ENCODE measurements around the gene CNTRL. TPM values are rescaled to one million over a fixed set of nuclear protein-coding genes. Genes with fewer than 3 reads are reported as not detected.

The CNTRL gene
- polyA plus RNA-seq, 1 experiment: 3.6 TPM

GRCh38 chr9:121153642-121154041 lies 78.9 kb downstream of the CNTRL start:
- Histone ChIP-seq H3K36me3 (ENCODE audit: control insufficient read depth, insufficient read depth, low read length) (peaks cover 3% of the 10 kb centered on the region), H3K27me3 (ENCODE audit: control insufficient read depth, insufficient read depth, low read length) (no peaks in the 10 kb centered on the region), H3K4me3 (ENCODE audit: low read depth, low read length) (no peak overlapping the region)
- ChIA-PET CTCF (no interaction called here), POLR2A (no interaction called here)
- no peak for DNase-seq (ENCODE audit: low read depth)
- TF ChIP-seq CTCF (IDR thresholded peaks at IDR 0.05; ENCODE audit: insufficient read depth, low read depth, low read length): no peak

- ChIA-PET POLR2A (interaction anchor here (0.5 kb wide), 1 partner anchor 345 kb away, joined by 9 read pairs; no protein-coding TSS in a partner anchor), CTCF (interaction anchor here (1.6 kb wide), 1 partner anchor 11 kb away, joined by 4 read pairs; no protein-coding TSS in a partner anchor)
- DNase-seq (ENCODE audit: low read depth): no peak
Measured at GRCh38 chr9:121154782-121155181, 80.0 kb downstream of the CNTRL start.

GRCh38 chr9:121156263-121156731 lies 81.5 kb downstream of the CNTRL start:
- ChIA-PET CTCF (no interaction called here), POLR2A (no interaction called here)
- Histone ChIP-seq H3K4me3 (ENCODE audit: low read depth, low read length) (no peak overlapping the region), H3K36me3 (ENCODE audit: control insufficient read depth, insufficient read depth, low read length) (no peaks in the 10 kb centered on the region), H3K27me3 (ENCODE audit: control insufficient read depth, insufficient read depth, low read length) (no peaks in the 10 kb centered on the region)
- peak; percentile 66 for DNase-seq (ENCODE audit: low read depth)
- TF ChIP-seq CTCF (IDR thresholded peaks at IDR 0.05; ENCODE audit: insufficient read depth, low read depth, low read length): no peak

More at GRCh38 chr9:121154782-121155181, 80.0 kb downstream of the CNTRL start:
- H3K36me3 ChIP-seq (ENCODE audit: control insufficient read depth, insufficient read depth, low read length): no peaks in the 10 kb centered on the region
- no peak for TF ChIP-seq CTCF (IDR thresholded peaks at IDR 0.05; ENCODE audit: insufficient read depth, low read depth, low read length)
- no peaks in the 10 kb centered on the region for H3K27me3 ChIP-seq (ENCODE audit: control insufficient read depth, insufficient read depth, low read length)
- H3K4me3 ChIP-seq (ENCODE audit: low read depth, low read length): no peak overlapping the region

GRCh38 chr9:121157939-121158338 lies 83.2 kb downstream of the CNTRL start:
- ChIA-PET POLR2A (no interaction called here), CTCF (interaction anchor here (0.6 to 1.4 kb wide), 3 partner anchors 8 to 275 kb away, joined by 3 to 4 read pairs (median 3); no protein-coding TSS in a partner anchor)
- no peak for TF ChIP-seq CTCF (IDR thresholded peaks at IDR 0.05; ENCODE audit: insufficient read depth, low read depth, low read length)
- DNase-seq (ENCODE audit: low read depth): no peak
- Histone ChIP-seq H3K4me3 (ENCODE audit: low read depth, low read length) (no peak overlapping the region), H3K36me3 (ENCODE audit: control insufficient read depth, insufficient read depth, low read length) (no peaks in the 10 kb centered on the region), H3K27me3 (ENCODE audit: control insufficient read depth, insufficient read depth, low read length) (no peaks in the 10 kb centered on the region)

GRCh38 chr9:121160025-121160424 lies 85.3 kb downstream of the CNTRL start:
- POLR2A ChIA-PET: no interaction called here
- TF ChIP-seq CTCF (IDR thresholded peaks at IDR 0.05; ENCODE audit: insufficient read depth, low read depth, low read length): no peak
- CTCF ChIA-PET: interaction anchor here (0.6 kb wide), 1 partner anchor 168 kb away, joined by 4 read pairs; no protein-coding TSS in a partner anchor

More at GRCh38 chr9:121160025-121160424, 85.3 kb downstream of the CNTRL start:
- H3K36me3 ChIP-seq (ENCODE audit: control insufficient read depth, insufficient read depth, low read length): no peaks in the 10 kb centered on the region; the same call in 1 of the 2 replicates
- H3K4me3 ChIP-seq (ENCODE audit: low read depth, low read length): no peak overlapping the region
- no peaks in the 10 kb centered on the region for H3K27me3 ChIP-seq (ENCODE audit: control insufficient read depth, insufficient read depth, low read length)
- DNase-seq (ENCODE audit: low read depth): no peak

All from BJ (cell line).